GM19438 (cell line): ENCODE data around the gene PRDM2.
"Not testable (repeated sequence)": the region's sequence is repeated elsewhere in the genome, so short reads cannot be mapped to it uniquely, and the experiment has no call there.

Experiments used
- ATAC-seq: cut with Tn5 transposase; IDR thresholded peaks from one replicate; pipeline ENCODE4 v1.9.1; 2021; ENCODE audit warnings: low read depth; ENCODE audit not compliant: unreplicated experiment

PRDM2 gene, protein sequence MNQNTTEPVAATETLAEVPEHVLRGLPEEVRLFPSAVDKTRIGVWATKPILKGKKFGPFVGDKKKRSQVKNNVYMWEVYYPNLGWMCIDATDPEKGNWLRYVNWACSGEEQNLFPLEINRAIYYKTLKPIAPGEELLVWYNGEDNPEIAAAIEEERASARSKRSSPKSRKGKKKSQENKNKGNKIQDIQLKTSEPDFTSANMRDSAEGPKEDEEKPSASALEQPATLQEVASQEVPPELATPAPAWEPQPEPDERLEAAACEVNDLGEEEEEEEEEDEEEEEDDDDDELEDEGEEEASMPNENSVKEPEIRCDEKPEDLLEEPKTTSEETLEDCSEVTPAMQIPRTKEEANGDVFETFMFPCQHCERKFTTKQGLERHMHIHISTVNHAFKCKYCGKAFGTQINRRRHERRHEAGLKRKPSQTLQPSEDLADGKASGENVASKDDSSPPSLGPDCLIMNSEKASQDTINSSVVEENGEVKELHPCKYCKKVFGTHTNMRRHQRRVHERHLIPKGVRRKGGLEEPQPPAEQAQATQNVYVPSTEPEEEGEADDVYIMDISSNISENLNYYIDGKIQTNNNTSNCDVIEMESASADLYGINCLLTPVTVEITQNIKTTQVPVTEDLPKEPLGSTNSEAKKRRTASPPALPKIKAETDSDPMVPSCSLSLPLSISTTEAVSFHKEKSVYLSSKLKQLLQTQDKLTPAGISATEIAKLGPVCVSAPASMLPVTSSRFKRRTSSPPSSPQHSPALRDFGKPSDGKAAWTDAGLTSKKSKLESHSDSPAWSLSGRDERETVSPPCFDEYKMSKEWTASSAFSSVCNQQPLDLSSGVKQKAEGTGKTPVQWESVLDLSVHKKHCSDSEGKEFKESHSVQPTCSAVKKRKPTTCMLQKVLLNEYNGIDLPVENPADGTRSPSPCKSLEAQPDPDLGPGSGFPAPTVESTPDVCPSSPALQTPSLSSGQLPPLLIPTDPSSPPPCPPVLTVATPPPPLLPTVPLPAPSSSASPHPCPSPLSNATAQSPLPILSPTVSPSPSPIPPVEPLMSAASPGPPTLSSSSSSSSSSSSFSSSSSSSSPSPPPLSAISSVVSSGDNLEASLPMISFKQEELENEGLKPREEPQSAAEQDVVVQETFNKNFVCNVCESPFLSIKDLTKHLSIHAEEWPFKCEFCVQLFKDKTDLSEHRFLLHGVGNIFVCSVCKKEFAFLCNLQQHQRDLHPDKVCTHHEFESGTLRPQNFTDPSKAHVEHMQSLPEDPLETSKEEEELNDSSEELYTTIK (N-terminal part only)

DNA sequence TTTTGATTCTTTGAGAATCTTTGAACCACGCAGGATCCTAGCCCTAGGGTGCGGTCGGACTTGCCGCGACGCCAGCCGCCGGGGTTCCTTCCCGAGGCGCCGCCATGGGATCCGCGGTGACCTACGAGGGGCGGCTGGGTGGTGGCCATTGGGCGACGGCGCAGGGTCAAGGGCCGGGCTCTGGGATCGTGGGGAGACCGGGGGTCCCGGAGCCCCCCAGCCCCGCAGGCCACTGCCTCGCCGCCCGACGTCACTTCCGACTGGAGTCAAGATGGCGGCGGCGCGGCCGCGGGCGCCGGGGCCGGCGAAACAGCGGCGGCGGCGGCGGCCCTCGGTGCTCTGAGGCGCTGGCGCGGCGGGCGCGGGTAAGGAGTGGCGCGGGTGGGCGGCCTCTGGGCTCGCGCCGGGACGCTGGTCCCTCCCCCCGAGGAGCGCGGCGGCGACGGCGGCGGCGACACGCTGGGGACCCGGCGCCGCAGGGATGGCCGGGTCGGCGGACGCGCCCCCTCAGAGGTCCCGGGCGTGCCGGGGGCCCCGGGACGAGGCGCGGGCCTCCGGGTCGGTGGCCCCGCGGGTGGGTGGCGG lies at the start of gene PRDM2:
Gene PRDM2 (plus strand): TSS at position 253 of the 585 bp plus-strand sequence. CDS start 15,418 bp downstream, outside the sequence.
- peak; percentile 34 for ATAC-seq

DNA sequence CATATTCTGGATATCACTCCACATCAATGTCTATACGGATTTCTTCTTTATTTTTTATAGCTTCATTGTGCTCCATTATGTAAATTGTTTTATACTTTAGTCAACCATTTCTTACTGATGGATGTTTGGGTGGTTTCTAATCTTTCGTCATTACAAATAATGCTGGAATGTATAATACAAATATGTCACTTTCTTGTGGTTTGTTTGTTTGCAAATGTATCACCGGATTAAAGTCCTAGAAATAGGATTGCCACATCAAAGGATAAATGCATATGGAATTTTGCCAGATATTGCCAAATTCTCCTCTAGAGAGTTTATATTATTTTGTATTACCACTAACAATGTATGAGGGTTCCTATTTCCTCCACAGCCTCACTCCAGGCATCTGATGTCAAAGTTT lies 48.7 kb upstream of the PRDM2 start:
- no peak for ATAC-seq

DNA sequence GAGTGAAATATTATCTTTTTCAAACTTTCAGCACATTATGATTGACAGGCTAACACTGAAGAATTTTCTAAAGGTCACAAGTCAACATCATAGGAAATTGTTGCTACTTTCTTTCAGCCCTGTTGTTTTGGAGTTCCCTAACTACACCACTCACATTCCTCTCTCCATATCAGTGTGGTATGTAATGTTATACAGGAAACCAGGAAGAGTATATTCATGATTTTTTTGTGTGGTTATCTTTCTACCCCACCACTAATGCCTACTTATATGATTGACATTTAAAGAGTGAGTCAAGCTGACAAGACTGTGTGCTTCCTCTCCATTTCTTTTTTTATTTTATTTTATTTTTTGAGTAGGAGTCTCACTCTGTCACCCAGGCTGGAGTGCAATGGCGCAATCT lies 47.8 kb upstream of the PRDM2 start:
- ATAC-seq, result no peak

DNA sequence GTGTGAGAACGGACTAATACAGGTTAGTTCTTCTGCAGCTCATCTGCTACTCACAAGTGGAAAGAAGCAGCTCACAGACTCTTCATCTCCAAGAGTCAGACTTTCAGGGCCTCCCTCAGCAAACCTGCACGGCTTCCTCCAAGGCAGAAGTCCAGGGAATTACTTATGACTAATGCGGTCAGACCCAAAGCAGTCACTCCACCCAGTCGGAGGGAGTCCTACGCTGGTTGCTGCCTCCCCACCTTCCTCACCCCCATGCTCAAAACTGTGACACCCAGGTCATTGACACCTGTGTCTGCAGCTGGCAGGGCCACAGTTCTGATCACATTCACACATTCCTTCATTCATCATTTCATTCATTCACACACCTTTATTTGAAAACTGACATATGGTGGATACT lies 38.4 kb upstream of the PRDM2 start:
- ATAC-seq, result no peak

DNA sequence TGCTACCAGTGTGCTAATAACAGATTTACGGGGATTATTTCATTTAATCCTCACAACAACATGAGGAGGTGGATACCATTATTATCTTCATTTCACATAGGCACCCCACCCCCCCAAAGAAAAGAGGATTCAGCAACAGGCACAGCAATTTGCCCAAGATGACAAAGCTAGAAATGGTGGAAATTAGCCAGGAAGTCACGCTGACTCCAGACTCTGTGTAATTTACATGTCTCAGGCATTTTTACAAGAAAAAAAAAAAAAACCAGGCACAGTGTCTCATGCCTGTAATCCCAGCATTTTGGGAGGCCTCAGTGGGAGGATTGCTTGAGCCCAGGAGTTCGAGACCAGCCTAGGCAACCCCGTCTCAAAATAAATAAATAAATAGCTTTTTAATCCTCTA lies 37.5 kb upstream of the PRDM2 start:
- ATAC-seq, result no peak

DNA sequence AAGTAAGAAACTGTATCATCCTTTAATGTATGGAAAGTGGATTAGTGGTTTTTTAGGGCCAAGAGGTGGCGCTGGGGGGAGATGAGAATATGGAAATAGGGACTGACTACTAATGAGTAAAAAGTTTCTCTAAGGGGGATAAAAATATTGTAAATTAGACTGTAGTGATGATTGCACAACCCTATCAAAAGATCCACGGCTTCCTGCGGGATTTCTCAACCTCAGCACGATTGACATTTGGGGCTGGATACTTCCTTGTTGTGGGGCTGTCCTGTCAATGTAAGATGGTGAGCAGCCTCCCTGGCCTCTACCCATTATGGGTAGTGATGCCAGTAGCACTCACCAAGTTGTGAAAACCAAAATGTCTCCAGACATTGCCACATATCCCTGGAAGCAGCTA lies 36.0 kb upstream of the PRDM2 start:
- no peak for ATAC-seq

DNA sequence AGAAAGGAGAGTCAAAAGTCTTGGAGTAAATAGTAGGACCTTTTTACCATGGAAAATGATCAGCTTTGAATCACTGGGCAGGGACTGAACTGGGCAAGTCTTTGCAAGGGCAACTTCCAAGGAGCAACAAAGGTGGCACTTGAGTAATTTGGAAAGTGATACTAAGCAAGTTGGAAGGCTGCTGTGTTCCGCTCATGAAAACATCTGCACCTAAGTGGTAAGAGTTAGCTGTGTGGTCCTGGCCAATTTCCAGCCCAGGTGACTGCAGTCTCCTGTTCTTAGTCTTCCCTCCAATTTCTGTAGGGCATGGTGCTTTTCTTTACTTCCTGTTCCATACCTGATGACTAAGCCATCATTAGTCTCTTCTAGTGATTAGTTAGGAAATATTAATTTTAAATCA lies 35.5 kb upstream of the PRDM2 start:
- ATAC-seq, result no peak

DNA sequence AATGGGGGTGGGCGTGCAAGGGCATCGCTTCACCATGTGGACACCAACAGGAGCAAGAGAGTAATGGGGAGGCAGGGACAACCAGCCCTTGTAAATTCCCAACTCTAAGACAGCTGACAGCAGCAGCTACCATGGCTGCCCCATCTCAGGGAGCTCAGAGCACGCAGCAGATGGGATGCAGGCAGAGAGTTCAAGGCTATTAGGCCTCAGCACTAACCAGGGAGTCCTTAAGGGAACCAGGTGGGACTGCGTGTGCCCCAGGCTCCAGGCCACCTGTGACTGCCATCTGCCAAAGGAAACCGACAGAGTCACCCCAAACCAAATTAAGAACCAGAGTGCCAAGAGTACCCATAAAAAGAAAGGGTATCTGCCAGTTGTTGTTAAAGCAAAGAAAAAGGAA lies 33.7 kb upstream of the PRDM2 start:
- no peak for ATAC-seq

DNA sequence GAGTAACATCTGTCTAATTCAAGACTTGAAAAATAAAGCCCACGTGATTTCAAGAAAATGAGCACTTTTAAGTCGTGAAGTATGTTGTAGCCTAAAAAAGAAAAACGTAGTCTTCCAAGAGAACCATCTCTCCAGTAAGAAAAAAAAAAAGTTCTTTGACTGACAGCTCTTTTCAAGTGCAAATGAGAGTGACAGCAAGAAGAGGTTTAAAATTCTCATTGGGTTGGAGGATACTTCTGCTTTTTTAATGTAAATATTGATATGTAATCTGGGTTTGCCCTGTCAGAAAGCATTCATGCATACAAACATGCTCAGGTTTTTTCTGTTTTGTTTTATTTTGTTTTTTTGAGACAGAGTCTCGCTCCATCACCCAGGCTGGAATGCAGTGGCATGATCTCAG lies 32.3 kb upstream of the PRDM2 start:
- ATAC-seq, result no peak

DNA sequence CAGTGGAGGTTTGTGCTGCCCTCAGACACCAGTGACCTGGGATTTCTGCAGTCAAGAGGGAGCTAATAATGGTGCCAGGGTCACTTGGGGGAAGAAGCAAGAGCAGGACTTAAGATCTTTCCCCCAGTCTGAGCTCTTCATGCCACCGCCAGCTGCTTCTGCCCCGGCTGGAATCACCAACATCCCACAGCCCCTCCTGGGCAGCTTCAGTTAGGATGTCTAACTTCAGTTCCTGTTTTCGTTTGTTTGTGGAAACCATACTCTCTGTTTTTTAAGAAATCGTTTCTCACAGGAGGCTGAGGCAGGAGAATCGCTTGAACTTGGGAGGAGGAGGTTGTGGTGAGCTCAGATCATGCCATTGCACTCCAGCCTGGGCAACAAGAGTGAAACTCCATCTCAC lies 25.6 kb upstream of the PRDM2 start:
- ATAC-seq, result no peak

DNA sequence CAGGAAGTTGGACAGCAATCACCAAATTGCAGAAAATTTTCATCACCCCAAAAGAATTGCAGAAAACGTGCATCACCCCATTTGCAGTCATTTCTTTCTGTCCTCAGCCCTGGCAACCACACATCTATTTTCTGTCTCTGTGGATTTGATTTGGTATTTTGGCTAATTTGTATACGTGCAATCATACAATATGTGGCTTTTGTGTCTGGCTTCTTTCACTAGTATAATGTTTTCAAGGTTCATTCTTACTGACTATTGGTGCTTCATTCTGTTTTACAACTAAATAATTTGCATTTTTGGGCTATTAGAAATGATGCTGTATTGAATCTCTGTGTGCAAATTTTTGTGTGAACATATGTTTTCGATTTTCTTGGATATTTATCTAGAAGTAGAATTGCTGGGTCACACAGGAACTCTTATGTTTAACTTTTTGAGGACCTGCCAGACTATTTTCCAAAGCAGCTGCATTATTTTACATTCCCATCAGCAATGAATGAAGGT lies 24.8 kb upstream of the PRDM2 start:
- no peak for ATAC-seq

DNA sequence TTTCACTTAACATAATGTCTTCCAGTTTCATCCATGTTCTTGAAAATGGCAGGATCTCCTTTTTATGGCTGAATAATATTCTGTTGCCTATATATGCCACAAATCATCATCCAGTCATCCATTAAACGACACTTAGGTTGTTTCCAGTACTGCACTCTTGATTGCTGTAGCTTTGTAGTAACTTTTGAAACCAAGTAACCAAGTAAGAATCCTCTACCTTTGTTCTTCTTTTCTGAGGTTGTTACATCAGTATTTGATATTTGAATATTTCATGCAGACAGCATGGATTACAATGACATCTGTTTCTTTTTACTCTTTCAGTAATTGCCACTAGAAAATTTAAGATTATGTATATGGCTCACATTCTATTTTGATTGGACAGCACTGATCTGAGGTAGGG lies 22.1 kb upstream of the PRDM2 start:
- no peak for ATAC-seq

DNA sequence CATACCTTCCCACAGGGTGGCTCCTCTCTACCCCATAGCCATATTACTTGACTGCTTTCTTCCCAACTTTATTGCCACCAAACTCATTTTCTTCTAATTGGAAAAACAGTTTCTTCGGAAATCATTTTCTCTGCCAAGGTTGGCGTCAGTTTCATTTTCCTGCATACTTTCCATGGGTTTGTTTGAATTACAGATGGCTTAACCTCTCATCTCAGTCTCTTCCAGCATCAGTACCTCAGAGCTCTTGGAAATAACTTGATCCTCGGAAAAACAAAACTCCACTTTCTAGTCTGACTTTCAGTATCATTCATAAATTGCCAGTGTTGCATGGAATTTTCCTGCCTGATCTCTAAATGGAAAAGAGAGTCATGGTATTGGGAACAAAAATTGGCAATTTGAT lies 20.3 kb upstream of the PRDM2 start:
- ATAC-seq, result no peak

DNA sequence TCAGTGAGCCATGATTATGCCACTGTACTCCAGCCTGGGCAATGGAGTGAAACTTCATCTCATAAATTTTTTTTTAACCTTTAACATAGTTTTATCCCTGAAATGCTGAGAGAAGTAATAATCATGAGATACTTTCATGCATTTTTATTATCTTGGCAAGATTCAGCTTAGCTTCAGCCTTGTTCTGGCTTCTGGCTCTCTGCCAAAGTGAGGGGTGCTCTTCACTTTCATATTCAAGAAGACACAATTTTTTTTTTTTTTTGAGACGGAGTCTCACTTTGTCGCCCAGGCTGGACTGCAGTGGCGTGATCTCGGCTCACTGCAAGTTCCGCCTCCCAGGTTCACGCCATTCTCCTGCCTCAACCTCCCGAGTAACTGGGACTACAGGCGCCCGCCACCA lies 19.4 kb upstream of the PRDM2 start:
- not testable (repeated sequence) for ATAC-seq

DNA sequence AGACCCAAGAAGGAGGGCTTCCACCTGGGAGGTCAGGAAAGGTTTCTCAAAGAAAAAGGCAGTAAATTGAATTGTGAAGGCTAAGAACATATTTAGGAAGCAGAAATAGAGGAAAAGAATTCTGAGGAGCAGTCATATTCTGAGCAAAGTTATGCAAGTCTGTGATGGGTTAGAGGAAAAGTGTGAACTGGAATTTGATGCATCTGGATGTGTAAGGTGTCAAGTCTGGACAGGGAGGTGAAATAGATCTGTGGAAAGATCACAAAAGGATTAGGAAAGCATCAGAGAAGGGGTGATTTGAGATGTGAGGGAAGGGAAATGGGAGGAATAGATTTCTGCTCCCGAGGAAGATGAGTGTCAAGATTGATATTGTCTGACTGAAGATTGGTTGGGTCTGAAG lies 18.1 kb upstream of the PRDM2 start:
- no peak for ATAC-seq

DNA sequence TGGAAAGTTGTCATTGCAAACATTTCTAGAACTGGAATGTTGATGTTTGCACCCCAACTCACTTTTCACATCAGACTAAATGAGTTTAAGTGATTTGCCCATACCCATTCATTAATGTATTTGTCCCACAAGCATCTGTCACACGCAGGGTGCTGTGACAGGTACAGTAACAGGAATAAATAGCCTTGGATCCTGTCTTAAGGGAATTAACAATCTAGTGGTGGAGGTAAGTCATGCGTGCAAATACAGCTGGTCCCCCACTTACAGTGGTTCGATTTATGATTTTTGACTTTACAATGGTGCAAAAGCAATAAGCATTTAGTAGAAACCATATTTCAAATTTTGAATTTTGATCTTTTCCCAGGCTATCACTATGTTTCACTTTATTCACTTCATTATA lies 17.5 kb upstream of the PRDM2 start:
- no peak for ATAC-seq

DNA sequence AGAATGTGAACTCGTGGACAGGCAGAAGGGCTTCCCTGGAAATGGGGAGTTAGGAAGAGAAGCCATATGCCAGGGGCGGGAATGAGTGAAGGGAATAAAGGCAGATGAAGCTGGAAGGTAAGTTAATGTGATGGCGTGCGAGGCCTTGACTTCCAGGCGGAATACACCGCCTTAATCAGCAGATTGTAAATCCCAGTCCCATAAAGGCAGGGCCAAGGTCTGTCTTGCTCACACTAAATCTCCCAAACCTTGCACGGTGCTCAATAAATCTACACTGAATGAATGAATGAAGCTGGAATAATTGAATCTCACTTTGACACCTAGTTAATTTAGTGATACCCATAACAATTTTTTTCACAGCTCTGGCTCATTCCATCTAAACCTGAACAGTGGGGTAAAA lies 16.8 kb upstream of the PRDM2 start:
- ATAC-seq, result no peak

DNA sequence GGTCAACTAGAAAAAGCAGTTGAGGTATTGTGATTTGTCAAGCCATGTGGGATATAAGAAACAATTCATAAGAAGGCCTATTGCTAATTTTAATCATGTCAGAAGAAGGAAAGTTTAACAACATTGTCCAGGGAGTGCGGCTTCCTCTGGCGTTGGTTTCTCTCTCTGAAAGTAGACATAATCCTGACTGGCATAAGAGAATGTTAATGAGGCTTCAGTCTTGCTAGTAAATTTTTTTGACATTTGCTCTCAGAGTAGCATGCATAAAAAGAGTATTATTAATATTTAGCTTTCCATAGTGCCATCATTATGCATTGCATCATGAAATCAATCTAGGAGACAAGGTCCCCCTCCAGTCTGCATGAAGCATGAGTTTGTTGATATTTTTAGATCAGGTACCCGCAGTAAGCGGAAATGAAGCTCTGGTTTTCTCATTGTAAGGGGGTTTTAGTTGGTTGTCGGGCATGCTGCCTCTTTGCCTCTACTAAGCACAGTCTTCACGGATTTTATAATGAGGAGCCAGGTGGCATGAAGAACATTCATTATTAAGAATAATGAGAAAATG lies 12.8 kb upstream of the PRDM2 start:
- no peak for ATAC-seq

DNA sequence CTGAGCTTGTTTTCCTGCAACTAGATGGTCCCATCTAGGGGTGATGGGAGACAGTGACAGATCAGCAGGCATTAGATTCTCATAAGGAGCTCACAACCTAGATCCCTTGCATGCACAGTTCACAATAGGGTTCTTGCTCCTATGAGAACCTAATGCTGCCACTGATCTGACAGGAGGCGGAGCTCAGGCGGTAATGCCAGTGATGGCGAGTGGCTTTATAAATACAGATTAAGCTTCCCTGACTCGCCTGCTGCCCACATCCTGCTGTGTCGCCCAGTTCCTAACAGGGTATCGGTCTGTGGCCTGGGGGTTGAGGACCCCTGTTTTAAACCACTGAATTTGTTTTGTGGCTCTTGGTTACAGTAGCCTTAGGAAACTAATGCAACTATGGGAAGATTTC lies 6.9 kb upstream of the PRDM2 start:
- ATAC-seq, result not testable (repeated sequence)
